B cell (primary cell): Measurements from ENCODE around the gene TOLLIP.

Source experiments
- EZH2 ChIP-seq: IDR thresholded peaks from 2 replicates; pipeline ENCODE4 v1.6.1; 2012; ENCODE audit warnings: borderline replicate concordance, low read depth, mild to moderate bottlenecking, moderate library complexity, low read length; ENCODE audit not compliant: insufficient read depth, poor library complexity, severe bottlenecking
- TF ChIP-seq, protein P1 (sequence below): fragments of 200-600 bp; IDR thresholded peaks from one replicate; pipeline ENCODE4 v1.8.0; 2022; ENCODE audit warnings: antibody characterized with exemption, mild to moderate bottlenecking

DNA sequence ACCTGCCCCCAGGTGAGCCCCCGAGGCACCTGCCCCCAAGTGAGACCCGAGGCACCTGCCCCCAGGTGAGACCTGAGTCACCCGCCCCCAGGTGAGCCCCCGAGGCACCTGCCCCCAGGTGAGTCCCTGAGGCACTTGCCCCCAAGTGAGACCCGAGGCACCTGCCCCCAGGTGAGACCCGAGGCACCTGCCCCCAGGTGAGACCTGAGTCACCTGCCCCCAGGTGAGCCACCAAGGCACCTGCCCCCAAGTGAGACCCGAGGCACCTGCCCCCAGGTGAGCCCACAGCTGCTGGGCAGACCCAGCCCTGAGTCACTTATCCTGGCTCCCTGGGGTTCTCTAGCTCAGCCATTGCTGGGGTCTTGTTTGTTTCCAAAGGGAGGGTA is 50.4 kb downstream of the TOLLIP start:
- TF ChIP-seq, protein P1, sequence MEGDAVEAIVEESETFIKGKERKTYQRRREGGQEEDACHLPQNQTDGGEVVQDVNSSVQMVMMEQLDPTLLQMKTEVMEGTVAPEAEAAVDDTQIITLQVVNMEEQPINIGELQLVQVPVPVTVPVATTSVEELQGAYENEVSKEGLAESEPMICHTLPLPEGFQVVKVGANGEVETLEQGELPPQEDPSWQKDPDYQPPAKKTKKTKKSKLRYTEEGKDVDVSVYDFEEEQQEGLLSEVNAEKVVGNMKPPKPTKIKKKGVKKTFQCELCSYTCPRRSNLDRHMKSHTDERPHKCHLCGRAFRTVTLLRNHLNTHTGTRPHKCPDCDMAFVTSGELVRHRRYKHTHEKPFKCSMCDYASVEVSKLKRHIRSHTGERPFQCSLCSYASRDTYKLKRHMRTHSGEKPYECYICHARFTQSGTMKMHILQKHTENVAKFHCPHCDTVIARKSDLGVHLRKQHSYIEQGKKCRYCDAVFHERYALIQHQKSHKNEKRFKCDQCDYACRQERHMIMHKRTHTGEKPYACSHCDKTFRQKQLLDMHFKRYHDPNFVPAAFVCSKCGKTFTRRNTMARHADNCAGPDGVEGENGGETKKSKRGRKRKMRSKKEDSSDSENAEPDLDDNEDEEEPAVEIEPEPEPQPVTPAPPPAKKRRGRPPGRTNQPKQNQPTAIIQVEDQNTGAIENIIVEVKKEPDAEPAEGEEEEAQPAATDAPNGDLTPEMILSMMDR: no peak
- TF ChIP-seq EZH2: no peak
